HepG2 (cell line): Measurements from ENCODE around the gene GNMT. TPM values are rescaled to one million over a fixed set of nuclear protein-coding genes. Genes with fewer than 3 reads are reported as not detected.

Source experiments
- DMTF1 ChIP-seq: sonication (generic); formaldehyde crosslinking; IDR thresholded peaks from 2 replicates; pipeline ENCODE4 v1.4.0; 2020; ENCODE audit warnings: mild to moderate bottlenecking, missing genetic modification reagents
- FOSL2 ChIP-seq: sonication (generic); formaldehyde crosslinking; IDR thresholded peaks from 2 replicates; pipeline ENCODE4 v1.4.0; 2020; ENCODE audit warnings: missing genetic modification reagents
- GRHL1 ChIP-seq: sonication (generic); formaldehyde crosslinking; conservative IDR thresholded peaks from 2 replicates; pipeline ENCODE4 v1.8.0; 2022; ENCODE audit warnings: missing genetic modification reagents
- HMG20A ChIP-seq: IDR thresholded peaks from 2 replicates; pipeline ENCODE4 v1.6.1; 2016; ENCODE audit warnings: borderline replicate concordance
- HOXA3 ChIP-seq: sonication (generic); formaldehyde crosslinking; IDR thresholded peaks from 2 replicates; pipeline ENCODE4 v1.5.0; 2020; ENCODE audit warnings: missing genetic modification reagents
- LRRFIP1 ChIP-seq: sonication (generic); formaldehyde crosslinking; conservative IDR thresholded peaks from 2 replicates; pipeline ENCODE4 v1.4.0; 2020; ENCODE audit warnings: missing genetic modification reagents
- MAFG ChIP-seq: sonication (generic); formaldehyde crosslinking; IDR thresholded peaks from 2 replicates; pipeline ENCODE4 v1.5.1; 2020; ENCODE audit warnings: mild to moderate bottlenecking, missing genetic modification reagents
- MAX ChIP-seq: IDR thresholded peaks from 2 replicates; pipeline ENCODE4 v1.6.1; 2012; ENCODE audit warnings: inconsistent platforms
- MEIS2 ChIP-seq: sonication (generic); formaldehyde crosslinking; IDR thresholded peaks from 2 replicates; pipeline ENCODE4 v1.9.0; 2021; ENCODE audit warnings: mild to moderate bottlenecking, missing genetic modification reagents
- MLX ChIP-seq: IDR thresholded peaks from 2 replicates; pipeline ENCODE4 v1.6.1; 2016
- MXI1 ChIP-seq: IDR thresholded peaks from 3 replicates; pipeline ENCODE4 v1.6.1; 2012; ENCODE audit warnings: low read depth, low read length, inconsistent platforms, borderline replicate concordance
- RFX1 ChIP-seq: fragments of 450-650 bp; IDR thresholded peaks from 2 replicates; pipeline ENCODE4 v1.6.1; 2017
- RFXAP ChIP-seq: sonication (generic); formaldehyde crosslinking; IDR thresholded peaks from 2 replicates; pipeline ENCODE4 v1.4.0; 2020; ENCODE audit warnings: missing genetic modification reagents, borderline replicate concordance
- SMARCE1 ChIP-seq: fragments of 450-650 bp; IDR thresholded peaks from 2 replicates; pipeline ENCODE4 v1.6.1; 2017; ENCODE audit warnings: borderline replicate concordance
- SOX13 ChIP-seq, 3 experiments: fragments of 450-650 bp in 1 of 3; sonication (generic) in 1 of 3; formaldehyde crosslinking in 1 of 3; IDR thresholded peaks in 2 of 3; conservative IDR thresholded peaks in 1 of 3; 2 replicates each; pipeline versions ENCODE4 v1.5.0 to v1.6.1; 2016 to 2020; ENCODE audit warnings: antibody characterized with exemption in 1 of 3, mild to moderate bottlenecking in 1 of 3, missing compliant biosample characterization in 1 of 3, missing genetic modification reagents in 1 of 3, moderate library complexity in 1 of 3
- SP1 ChIP-seq, 2 experiments: fragments of 450-650 bp in 1 of 2; sonication (generic) in 1 of 2; formaldehyde crosslinking in 1 of 2; IDR thresholded peaks; 2 replicates each; pipeline versions ENCODE4 v1.4.0 to v1.6.1; 2016 to 2020; ENCODE audit warnings: missing genetic modification reagents in 1 of 2
- SSRP1 ChIP-seq: IDR thresholded peaks from 2 replicates; pipeline ENCODE4 v1.6.1; 2016; ENCODE audit warnings: control low read depth
- ZNF24 ChIP-seq: fragments of 450-650 bp; IDR thresholded peaks from 2 replicates; pipeline ENCODE4 v1.6.1; 2017; ENCODE audit warnings: antibody characterized with exemption, mild to moderate bottlenecking
- ZNF558 ChIP-seq: sonication (generic); formaldehyde crosslinking; IDR thresholded peaks from 2 replicates; pipeline ENCODE4 v1.9.0; 2022; ENCODE audit warnings: mild to moderate bottlenecking, missing genetic modification reagents, borderline replicate concordance
- ZNF776 ChIP-seq: sonication (generic); formaldehyde crosslinking; IDR thresholded peaks from 2 replicates; pipeline ENCODE4 v1.4.0; 2020; ENCODE audit warnings: mild to moderate bottlenecking, missing genetic modification reagents
- ZNF784 ChIP-seq: sonication (generic); formaldehyde crosslinking; IDR thresholded peaks from 2 replicates; pipeline ENCODE4 v1.5.1; 2020; ENCODE audit warnings: missing genetic modification reagents, mild to moderate bottlenecking, borderline replicate concordance
- polyA plus RNA-seq, 8 experiments: library from polyadenylated mRNA; depleted of rRNA in 3 of 8; stranded (reverse) in 7 of 8; unstranded in 1 of 8; fragments of >200 nt; fragmentation: Illumina TruSeq in 4 of 8; extraction: Trizol in 4 of 8; gene quantifications; 2 replicates each; pipeline versions ENCODE4 v1.2.1 to v1.2.3, GENCODE V29; 2011 to 2016; ENCODE audit warnings: low read depth in 4 of 8, missing spikeins in 1 of 8, mixed read lengths in 1 of 8; ENCODE audit not compliant: insufficient read depth in 1 of 8
- total RNA-seq, 5 experiments: library from RNA; depleted of rRNA; stranded (reverse); fragments of >200 nt; fragmentation: Illumina TruSeq; extraction: Trizol; gene quantifications; 2 replicates each; pipeline ENCODE4 v1.2.3, GENCODE V29; 2016; ENCODE audit warnings: low read depth in 1 of 5

Gene GNMT
- total and polyA plus RNA-seq, 2 of the 13 experiments (the other 11 are each of a cell fraction or from before 2014, with no cell fraction given), result 2.8 to 7.0 TPM

- TF ChIP-seq MAX, result peak; percentile 100
- no peak; the same call in 1 of the 2 replicates for TF ChIP-seq HMG20A
- peak; percentile 93; the same call in 1 of the 2 replicates for TF ChIP-seq DMTF1 (CRISPR knock-in tag)
- TF ChIP-seq SP1 (IDR thresholded peaks at IDR 0.05), result no peak
- TF ChIP-seq SP1 (CRISPR knock-in tag; IDR thresholded peaks at IDR 0.05), result peak; percentile 72
- peak; percentile 81 for TF ChIP-seq ZNF784 (CRISPR knock-in tag)
- TF ChIP-seq SMARCE1, result no peak
- TF ChIP-seq SSRP1 (CRISPR knock-in tag), result no peak
- TF ChIP-seq MLX (CRISPR knock-in tag), result peak; percentile 75; the same call in 1 of the 2 replicates
- peak; percentile 98 for TF ChIP-seq RFXAP
- 0 out of 2 replicates have a peak, but pooled peaks have one; percentile 21 for TF ChIP-seq LRRFIP1
- TF ChIP-seq ZNF776 (CRISPR knock-in tag), result peak; percentile 98
- TF ChIP-seq ZNF558 (CRISPR knock-in tag), result peak; percentile 95
- TF ChIP-seq FOSL2 (CRISPR knock-in tag), result peak; percentile 56; the same call in 1 of the 2 replicates
- peak; percentile 96 for TF ChIP-seq MEIS2 (CRISPR knock-in tag)
- TF ChIP-seq MXI1, result peak; percentile 99
- TF ChIP-seq MAFG (CRISPR knock-in tag), result no peak
- TF ChIP-seq RFX1, result no peak
- peak; percentile 22; the same call in 1 of the 2 replicates for TF ChIP-seq ZNF24
- peak; percentile 89 for TF ChIP-seq HOXA3 (CRISPR knock-in tag)
- TF ChIP-seq GRHL1 (CRISPR knock-in tag), result peak; percentile 61; the same call in 1 of the 2 replicates
- TF ChIP-seq SOX13 (IDR thresholded peaks at IDR 0.05), result peak; percentile 35
- TF ChIP-seq SOX13 (CRISPR knock-in tag; conservative IDR thresholded peaks at IDR 0.05 in 1 of 2, IDR thresholded peaks at IDR 0.05 in 1 of 2), result peak in 1 of 2 experiments; percentile 62; a peak in 1 of 4 replicates
These were observed 31.4 kb upstream of the GNMT start, which contains the start of gene CNPY3 (continued) for GRCh38 chr6:42928986-42929820.
